ENCODE results near the gene SALL1.

The SALL1 gene

GRCh38 chr16:51184702-51185433, 33.8 kb upstream of the SALL1 start:
- Histone ChIP-seq H3K4me3 (ENCODE audit: severe bottlenecking) (no peak overlapping the region), H3K4me1 (ENCODE audit: insufficient read depth, poor library complexity, severe bottlenecking) (no peaks in the 10 kb centered on the region), H3K27ac (ENCODE audit: poor library complexity, severe bottlenecking) (no peak overlapping the region), H3K27me3 (ENCODE audit: insufficient read depth, poor library complexity, severe bottlenecking) (no peaks in the 10 kb centered on the region), H3K36me3 (ENCODE audit: low read depth) (no peaks in the 10 kb centered on the region), H3K9me3 (ENCODE audit: severe bottlenecking) (no peaks in the 10 kb centered on the region)
- no peak for TF ChIP-seq CTCF (IDR thresholded peaks at IDR 0.05; ENCODE audit: poor library complexity, severe bottlenecking)
- DNase-seq (ENCODE audit: low spot score), result no peak
- no peak for ATAC-seq (ENCODE audit: low read depth)

DNA sequence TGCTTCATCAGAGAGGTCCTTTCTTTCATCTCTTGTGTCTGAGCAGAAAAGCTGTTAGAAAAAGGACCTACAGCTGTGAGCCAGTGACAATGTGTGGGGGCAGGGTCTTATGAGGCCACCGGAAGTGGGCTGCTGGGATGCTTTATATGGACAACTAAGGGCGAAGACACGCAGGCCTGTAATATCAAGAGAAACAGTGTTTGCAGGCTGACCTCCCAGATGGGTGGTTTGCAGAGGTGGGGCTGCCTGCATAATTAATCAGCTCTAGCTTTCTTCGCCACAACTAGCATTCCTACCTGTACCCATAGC, 30.4 kb upstream of the SALL1 start:
- H3K27me3 ChIP-seq (ENCODE audit: insufficient read depth, poor library complexity, severe bottlenecking), result no peaks in the 10 kb centered on the region
- H3K4me3 ChIP-seq (ENCODE audit: severe bottlenecking), result no peak overlapping the region
- ATAC-seq (ENCODE audit: low read depth), result no peak
- H3K4me1 ChIP-seq (ENCODE audit: insufficient read depth, poor library complexity, severe bottlenecking), result no peaks in the 10 kb centered on the region
- no peak overlapping the region for H3K27ac ChIP-seq (ENCODE audit: poor library complexity, severe bottlenecking)
- H3K36me3 ChIP-seq (ENCODE audit: low read depth), result no peaks in the 10 kb centered on the region
- no peak for DNase-seq (ENCODE audit: low spot score)
- no peak for TF ChIP-seq CTCF (IDR thresholded peaks at IDR 0.05; ENCODE audit: poor library complexity, severe bottlenecking)
- no peaks in the 10 kb centered on the region for H3K9me3 ChIP-seq (ENCODE audit: severe bottlenecking)

- no peak for DNase-seq (ENCODE audit: low spot score)
These were observed 29.8 kb upstream of the SALL1 start for GRCh38 chr16:51180719-51181502.

DNA sequence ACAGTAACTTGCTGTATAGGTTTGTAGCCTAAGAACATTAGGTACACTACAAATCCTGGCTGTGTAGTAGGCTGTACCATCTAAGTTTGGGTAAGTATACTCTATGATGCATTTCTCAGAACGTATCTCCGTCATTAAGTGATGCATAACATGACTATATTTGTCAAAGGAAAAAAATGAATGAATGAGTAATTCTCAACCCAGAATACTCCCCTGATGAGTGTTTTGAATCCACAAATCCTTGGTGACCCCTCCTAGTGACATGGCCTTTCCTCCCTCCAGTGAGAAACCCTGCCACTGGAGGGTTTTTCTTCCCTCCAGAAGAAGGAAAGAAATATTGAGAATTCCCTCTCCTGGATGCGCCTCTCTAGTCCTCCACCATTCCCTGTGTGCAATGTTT, 24.0 kb upstream of the SALL1 start:
- Histone ChIP-seq H3K4me3 (ENCODE audit: severe bottlenecking) (no peak overlapping the region), H3K4me1 (ENCODE audit: insufficient read depth, poor library complexity, severe bottlenecking) (no peaks in the 10 kb centered on the region), H3K27ac (ENCODE audit: poor library complexity, severe bottlenecking) (no peak overlapping the region), H3K27me3 (ENCODE audit: insufficient read depth, poor library complexity, severe bottlenecking) (no peaks in the 10 kb centered on the region), H3K9me3 (ENCODE audit: severe bottlenecking) (no peaks in the 10 kb centered on the region), H3K36me3 (ENCODE audit: low read depth) (no peaks in the 10 kb centered on the region)
- no peak for ATAC-seq (ENCODE audit: low read depth)
- TF ChIP-seq CTCF (IDR thresholded peaks at IDR 0.05; ENCODE audit: poor library complexity, severe bottlenecking), result no peak
- no peak for DNase-seq (ENCODE audit: low spot score)

More at GRCh38 chr16:51180719-51181502, 29.8 kb upstream of the SALL1 start:
- no peaks in the 10 kb centered on the region for H3K4me1 ChIP-seq (ENCODE audit: insufficient read depth, poor library complexity, severe bottlenecking)
- no peak overlapping the region for H3K4me3 ChIP-seq (ENCODE audit: severe bottlenecking)
- H3K27me3 ChIP-seq (ENCODE audit: insufficient read depth, poor library complexity, severe bottlenecking), result no peaks in the 10 kb centered on the region
- no peak for TF ChIP-seq CTCF (IDR thresholded peaks at IDR 0.05; ENCODE audit: poor library complexity, severe bottlenecking)
- ATAC-seq (ENCODE audit: low read depth), result no peak
- H3K9me3 ChIP-seq (ENCODE audit: severe bottlenecking), result no peaks in the 10 kb centered on the region
- no peak overlapping the region for H3K27ac ChIP-seq (ENCODE audit: poor library complexity, severe bottlenecking)
- no peaks in the 10 kb centered on the region for H3K36me3 ChIP-seq (ENCODE audit: low read depth)

- no peaks in the 10 kb centered on the region for H3K36me3 ChIP-seq (ENCODE audit: low read depth)
- peaks cover 4% of the 10 kb centered on the region for H3K27me3 ChIP-seq (ENCODE audit: insufficient read depth, poor library complexity, severe bottlenecking)
- no peak for DNase-seq (ENCODE audit: low spot score)
- H3K27ac ChIP-seq (ENCODE audit: poor library complexity, severe bottlenecking), result no peak overlapping the region
- no peak overlapping the region for H3K4me3 ChIP-seq (ENCODE audit: severe bottlenecking)
- ATAC-seq (ENCODE audit: low read depth), result no peak
- H3K9me3 ChIP-seq (ENCODE audit: severe bottlenecking), result no peaks in the 10 kb centered on the region
- no peak for TF ChIP-seq CTCF (IDR thresholded peaks at IDR 0.05; ENCODE audit: poor library complexity, severe bottlenecking)
- no peaks in the 10 kb centered on the region for H3K4me1 ChIP-seq (ENCODE audit: insufficient read depth, poor library complexity, severe bottlenecking)
These were observed 21.3 kb upstream of the SALL1 start for GRCh38 chr16:51172368-51172767.

Data from RWPE2 (cell line).